ENCODE measurements around the gene CELF5.

Gene CELF5

DNA sequence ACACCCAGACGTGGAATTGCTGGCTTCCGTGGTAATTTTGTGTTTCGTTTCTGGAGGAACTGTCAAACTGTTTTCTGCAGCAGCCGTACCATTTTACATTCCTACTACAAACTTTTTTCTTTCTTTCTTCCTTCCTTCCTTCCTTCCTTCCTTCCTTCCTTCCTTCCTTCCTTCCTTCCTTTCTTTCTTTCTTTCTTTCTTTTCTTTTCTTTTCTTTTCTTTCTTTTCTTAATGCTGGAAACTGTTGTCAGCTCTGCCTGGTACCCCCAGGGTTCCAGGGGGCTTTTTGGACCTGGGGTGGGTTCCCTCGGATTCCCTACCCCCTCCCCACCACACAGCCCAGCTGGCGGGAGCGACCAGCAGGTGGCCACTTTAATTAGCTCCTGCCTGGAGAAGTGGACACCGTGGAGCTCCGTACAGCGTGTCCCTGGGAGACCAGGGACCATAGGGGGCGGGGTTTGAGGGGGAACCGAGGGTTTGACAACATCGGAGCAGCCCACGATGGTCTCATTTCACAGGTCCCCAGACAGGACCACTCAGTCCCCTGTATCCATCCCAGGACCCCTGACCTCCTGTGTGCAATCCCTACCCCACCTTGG is 24.4 kb downstream of the CELF5 start:
- DNase-seq, result no peak

DNA sequence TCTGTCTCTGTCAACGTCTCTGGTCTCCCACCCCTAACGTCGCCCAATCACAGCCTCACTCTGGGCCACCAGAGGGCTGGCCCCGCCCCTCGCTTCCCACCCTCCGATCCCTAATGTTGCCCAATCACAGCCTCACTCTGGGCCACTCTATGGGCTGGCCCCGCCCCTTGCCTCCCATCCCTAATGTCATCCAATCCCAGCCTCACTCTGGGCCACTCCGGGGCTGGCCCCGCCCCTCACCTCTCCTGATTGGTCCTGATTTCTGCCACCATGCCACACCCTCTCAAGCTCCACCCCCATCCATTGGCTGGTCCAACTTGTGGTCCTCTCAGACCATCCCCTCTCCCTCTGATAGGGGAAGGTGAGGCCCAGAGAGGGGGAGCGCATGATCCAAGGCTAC is 24.9 kb downstream of the CELF5 start:
- no peak for DNase-seq

DNA sequence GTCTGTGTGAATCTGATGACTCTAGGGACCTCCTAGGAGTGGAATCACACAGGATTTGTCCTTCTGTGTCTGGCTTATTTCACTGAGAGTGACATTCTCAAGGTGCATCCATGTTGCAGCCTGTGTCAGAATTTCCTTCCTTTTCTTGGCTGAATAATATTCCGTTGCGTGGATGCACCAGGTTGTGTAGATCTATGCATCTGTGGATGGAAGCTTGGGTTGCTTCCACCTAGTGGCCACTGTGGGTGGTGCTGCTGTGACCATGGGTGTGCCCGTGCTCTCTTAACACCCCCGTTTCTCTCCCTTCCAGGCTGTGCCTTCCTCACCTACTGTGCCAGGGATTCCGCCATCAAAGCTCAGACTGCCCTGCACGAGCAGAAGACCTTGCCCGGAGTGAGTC is 26.2 kb downstream of the CELF5 start:
- DNase-seq, result no peak

DNA sequence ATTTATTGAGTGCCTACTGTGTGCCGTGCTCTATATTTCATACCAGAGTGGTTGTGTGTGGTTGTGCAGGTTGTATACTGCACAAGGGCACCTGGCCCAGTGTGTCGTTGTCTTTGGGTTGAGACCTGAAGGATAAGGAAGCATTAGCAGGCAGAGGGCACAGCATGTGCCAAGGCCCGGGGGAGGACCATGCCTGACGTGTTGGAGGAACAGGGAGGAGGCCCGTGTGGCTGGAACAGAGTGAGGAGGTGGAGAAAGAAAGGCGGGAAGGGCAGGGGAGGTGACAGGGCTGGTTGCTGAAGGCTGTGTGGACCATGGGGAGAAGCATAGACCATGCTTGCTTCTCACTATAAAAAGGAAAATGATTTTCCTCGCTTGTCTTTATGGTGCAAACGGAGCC is 26.8 kb downstream of the CELF5 start:
- DNase-seq, result no peak

DNA sequence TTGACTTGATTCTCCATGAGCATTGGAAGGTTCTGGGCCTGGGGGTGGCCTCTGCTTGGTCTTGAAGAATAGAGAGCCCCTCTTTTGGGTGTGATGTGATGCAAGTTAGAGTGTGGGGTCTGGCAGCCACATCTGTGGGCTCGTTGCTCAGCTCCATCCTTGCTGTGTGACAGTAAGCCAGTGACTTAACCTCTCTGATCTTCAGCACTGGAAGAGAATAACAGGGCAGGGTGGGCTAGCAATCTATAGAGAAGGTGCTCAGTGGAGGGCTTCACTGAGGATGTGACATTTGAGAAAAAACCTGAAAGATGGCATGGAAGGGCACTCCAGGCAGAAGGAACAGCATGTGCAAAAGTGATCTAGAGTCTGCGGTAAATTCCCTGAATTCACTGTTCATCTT is 28.2 kb downstream of the CELF5 start:
- no peak for DNase-seq

DNA sequence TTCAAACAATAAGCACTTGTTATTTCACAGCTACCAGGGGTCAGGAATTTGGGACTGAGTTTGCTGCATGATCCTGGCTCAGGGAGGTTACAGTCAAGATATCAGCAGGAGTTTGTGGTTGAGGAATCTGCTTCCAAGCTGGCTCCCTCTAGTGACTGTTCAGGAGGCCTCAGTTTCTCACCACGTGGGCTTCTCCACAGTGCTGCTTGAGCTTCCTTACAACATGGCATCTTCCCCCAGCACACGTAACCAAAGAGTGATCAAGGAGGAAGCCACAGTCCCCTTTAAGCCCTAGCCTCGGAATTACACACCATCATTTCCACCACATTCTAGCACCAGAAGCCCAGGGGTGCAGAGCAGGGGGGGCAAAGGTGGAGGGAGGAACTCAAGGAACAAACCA is 28.8 kb downstream of the CELF5 start:
- DNase-seq, result no peak

DNA sequence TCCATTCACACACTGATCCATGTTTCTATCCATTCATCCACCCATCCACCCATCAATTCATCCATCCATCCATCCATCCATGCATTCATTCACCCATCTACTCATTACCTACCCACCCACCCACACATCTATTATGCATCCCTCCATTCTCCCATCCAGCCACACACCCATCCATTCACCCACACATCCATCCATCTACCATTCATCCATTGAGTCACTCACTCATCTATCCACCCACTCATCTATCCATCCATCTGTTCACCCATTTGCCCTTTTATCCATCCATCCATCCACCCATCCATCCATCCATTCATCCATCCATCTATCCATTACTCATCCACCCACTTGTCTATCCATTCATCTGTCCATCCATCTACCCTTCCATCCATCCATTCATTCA is 30.1 kb downstream of the CELF5 start:
- DNase-seq, result no peak

DNA sequence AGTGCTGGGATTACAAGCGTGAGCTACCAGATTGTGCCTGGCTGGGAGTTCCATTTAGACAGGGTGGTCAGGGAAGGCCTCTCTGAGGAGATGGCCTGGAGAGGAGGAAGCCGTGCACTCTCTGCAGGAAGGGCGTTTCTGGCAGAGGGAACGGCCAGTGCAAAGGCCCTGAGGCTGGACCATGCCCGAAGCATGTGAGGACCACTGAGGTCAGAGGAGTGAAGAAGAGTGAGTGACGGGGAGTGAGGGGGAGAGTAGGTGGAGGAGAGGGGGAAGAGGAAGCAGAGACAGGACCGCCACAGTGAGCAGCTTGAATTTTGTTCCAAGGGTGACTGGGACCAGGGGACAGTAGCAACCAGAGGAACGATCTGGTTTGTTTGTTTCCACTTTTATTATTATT is 32.6 kb downstream of the CELF5 start:
- no peak for DNase-seq

DNA sequence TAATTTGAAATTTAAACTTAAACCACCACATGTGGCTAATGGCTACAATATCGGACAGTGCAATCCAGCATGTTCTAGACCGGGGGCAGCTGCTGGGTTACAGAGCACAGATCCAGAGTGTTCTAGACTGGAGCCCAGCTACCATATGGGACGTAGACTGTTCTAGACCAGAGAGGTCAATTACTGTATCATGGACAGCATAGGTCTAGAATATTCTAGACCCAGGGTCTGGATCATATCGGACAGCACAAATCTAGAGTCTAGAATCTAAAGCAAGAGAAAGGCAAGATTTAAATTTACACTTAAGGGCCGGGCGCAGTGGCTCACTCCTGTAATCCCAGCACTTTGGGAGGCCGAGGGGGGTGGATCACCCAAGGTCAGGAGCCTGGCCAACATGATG is 37.9 kb downstream of the CELF5 start:
- DNase-seq, result no peak

DNA sequence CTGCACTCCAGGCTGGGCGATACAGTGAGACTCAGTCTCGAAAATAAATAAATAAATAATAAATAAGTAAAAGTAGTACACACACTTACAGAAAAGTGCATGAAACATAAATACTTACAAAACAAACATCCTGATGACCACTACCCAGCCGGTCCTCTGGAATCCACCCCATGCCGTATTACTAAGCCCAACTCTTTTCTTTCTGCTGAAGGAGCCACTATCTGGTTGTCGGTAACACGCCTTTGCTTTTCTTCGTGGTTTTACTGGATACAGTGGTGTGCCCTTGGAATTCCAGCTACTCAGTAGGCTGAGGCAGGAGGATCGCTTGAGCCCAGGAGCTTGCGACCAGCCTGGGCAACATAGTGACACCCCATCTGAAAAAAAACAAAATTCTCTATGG is 39.4 kb downstream of the CELF5 start:
- DNase-seq, result no peak

DNA sequence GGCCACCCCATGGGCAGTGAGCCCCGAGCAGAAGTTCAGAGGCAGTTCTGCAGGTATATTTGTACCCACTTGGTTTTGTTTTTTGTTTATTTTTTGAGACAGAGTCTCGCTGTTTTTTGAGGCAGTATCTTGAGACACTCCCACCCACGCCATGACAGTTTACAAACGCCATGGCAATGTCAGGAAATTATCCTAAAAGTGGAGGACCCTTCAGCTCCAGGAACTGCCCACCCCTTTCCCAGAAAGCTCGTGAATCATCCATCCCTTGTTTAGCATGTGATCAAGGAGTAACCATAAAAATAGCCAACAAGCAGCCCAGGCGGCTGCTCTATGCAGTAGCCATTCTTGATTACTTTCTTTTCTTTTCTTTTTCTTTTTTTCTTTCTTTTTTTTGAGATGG is 41.0 kb downstream of the CELF5 start:
- DNase-seq, result no peak

DNA sequence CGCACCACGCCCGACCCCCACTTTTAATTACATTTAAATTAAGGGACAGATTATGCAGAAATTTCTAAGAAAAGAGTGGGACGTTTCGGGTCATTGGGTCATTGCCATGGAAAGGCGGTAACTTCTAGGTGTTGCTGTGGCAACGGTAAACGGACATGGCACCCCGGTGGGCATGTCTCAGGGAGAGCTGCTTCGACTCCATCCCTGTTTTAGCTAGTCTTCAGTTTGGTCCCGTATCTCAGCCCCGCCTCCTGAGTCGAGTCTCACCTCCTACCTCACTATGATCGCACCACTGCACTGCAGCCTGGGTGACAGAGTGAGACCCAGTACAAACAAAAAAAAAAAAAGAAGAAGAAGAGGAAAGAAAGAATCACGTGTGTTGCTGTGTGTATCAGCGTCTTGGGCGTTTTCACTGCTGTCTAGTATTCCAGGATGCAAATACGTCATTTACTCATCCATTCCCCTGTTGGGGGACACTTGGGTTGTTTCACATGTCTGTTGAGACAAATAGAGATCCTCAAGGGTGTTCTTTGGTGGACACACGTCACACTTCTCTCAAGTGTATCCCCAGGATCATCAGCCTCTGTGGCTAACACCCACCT is 41.7 kb downstream of the CELF5 start:
- DNase-seq, result no peak

DNA sequence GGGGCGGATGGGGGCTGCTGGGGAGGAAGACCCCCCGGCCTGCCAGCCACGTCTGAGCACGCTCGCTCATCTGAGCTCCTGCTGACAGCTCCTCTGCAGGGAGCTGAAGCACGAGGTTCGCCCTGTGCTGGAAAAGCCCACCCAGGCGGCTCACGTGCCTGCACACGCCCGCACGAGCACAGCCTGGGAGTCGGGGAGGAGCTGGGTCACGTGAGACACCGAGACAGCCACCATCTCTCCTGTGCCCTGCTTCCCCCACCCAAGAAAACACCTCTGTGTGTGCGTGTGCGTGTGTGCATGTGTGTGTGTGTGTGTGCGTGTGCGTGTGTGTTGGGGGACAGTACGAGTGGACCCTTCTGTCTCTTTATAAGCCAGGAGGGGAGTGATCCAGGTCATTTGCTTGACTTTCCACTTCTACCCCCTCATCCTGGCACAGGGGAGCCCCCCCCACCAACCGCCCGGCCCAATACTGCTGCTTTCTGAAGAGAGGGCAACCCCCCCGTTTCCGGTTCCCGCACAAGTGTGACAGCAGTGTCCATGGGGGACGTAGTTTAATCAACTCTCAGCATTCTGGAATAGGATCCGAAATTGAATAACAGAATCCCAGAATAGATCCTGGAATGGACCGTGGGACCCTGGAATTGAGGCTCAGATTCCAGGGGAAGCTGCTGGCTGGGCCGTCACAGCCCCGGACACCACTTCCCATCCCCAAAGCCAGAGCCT is 42.5 kb downstream of the CELF5 start:
- DNase-seq, result no peak

DNA sequence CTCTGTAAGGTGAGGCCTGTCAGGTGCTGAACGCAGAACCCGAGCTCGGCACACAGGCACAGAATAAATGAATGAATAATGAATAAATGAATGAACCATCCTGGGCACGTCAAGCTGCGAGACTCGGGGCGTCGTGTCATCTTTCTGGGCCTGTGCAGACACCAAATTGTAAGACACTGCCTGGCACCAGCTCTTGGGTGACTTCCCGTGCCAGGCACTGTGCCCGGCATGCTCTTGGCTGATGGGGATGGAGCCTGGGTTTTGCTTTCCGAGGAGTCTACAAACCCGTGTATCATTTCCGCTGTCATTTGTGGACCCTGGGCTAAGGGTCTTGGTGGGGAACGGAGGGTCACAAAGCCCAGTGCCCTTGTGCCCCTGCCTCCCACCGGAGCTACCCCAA is 43.9 kb downstream of the CELF5 start:
- DNase-seq, result no peak

DNA sequence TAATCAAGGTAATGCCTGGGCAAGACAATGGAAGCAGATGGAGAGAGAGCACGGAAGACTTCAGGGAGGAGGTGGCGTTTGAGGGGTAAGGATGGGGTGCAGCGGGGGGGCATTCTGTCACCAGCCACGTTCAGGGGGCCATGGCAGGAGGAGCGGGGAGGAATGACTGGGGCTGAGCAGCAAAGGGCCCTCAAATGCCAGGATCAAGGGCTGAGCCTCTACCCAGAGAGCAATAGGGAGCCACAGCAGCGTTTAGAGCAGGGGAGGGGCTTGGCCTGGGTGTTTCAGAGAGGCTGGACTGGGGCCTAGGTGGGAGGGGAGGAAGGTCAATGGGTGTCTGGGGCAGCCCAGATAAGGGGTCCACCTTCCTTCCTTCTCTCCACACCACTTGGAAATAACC is 44.3 kb downstream of the CELF5 start:
- DNase-seq, result no peak

DNA sequence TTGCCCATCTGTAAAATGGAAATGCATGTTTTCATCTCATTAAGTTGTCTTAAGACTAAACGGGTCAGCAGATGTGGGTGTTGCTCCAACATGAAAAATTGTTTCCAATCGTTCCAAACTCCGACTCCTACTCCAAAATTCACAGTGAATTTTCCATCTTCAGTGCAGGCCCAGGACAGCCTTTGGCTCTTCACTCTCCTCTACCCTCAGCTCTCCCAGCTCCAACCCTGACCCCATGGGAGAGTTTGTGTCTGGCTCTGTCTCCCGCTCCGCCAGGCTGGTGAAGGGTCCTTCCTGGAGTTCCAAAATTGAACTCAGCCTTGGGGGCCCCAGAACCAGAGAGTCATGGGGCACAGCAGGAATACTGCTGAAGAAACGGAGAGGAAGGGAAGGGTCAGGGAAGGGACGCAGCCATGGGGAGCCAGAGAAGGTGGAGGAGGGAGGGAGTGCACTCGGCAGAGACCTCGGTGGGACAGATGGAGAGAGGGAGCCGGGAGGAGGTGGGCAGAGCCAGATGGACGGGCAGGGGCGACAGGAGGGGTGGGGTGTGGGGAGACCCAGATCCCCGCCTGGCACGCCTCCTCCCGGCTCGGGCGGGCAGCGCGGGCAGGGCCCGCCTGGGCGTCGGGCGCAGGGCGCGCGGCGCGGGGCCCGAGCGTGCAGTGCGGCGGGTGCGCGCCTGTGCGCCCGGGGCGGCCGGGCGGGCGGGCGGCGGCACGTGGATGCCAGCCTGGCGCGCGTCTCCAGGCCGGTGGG is 45.6 kb downstream of the CELF5 start:
- DNase-seq, result no peak

DNA sequence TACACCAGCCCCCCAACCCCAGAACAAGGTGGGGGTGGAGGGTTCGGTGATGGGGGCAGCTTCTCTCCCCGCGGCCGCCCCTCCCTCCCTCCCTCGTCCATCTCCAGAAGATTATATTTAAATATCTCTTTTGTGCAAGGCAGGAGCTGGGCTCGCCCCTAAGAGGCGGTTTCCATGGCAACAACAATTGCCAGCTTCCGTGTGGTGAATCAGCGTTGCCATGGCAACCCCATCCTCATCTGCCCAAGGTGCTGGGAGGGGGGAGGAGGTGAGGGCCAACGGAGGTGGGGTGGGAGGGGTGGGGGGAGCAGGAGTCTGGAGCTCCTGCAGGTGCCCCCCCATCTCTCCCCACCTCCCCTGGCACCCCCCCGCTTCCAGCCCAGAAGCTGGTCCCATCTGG is 46.4 kb downstream of the CELF5 start:
- peak; percentile 16 for DNase-seq

DNA sequence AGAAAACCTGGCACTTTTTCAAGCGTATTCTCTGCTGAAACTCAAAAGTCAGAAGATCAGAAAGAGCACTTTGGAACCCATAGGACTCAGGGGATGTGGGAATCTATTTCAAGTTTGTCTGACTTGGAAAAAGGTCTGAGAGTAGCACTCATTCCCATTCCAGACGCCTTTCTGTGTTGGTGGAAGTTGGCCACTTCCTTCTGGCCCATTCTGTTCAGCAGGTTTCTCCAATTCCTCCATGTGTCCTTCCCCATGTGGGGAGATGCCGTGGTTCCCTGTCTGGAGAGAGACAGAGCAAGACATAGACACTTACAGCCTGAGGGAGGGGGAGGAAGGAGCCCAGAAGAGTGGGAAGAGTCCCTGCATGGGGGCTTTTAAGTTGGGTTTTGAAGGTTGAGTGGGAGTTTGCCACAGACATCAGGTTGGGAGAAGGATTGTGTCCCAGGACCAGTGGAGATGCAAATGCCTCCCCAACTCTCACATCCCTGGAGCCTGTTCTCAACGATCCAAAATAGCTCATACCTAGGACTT is 48.0 kb downstream of the CELF5 start:
- DNase-seq, result no peak

DNA sequence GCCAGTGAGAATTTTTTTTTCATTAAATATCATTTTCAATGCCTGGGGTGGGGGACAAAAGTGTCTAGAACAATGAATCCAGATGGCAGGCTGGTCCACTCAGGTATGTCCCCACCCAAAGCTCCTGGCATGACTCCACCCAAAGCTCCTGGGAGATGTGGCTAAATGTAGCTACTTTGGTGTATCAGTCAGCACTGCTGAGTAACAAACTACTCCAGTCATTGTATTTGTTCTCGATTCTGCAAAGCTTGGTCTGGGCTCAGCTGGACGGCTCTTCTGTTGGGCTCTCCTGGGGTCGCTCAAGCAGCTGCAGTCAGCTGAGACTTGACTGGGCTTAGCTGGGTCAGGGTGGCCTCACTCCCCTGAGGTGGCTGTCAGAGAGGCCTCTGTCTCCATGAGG is 48.5 kb downstream of the CELF5 start:
- no peak for DNase-seq

DNA sequence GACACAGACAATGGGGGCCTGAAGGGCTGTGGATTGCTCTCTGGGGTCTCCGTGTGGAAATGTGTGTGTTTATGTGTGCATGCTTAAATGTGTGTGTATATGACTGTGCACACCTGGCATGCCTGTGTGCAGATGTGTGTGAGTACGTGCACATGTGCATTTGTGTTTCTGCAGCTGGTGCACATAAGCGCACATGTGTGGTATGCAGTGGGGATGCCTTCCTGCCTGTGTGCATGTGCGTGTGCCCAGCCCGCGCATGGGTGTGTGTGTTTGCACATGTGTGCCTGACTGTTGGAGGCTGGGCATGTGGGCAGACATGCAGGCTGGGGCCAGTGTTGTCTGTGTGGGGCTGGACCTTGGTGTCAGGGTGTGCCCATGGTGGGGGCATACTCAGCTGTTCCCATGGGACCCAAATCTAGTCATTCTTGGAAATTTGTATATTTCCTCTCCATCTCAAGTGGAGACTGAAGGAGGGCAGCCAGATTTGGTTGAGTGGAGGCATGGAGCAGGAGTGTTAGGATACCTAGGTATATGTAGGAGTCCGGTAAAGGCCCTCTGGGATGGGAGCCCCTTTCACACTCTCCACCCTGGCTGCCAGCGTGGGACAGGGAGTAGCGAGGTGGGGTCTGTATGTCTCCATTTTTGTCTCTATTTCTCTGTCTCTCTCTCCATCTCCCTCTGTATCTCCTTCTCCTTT is 49.9 kb downstream of the CELF5 start:
- no peak for DNase-seq

DNA sequence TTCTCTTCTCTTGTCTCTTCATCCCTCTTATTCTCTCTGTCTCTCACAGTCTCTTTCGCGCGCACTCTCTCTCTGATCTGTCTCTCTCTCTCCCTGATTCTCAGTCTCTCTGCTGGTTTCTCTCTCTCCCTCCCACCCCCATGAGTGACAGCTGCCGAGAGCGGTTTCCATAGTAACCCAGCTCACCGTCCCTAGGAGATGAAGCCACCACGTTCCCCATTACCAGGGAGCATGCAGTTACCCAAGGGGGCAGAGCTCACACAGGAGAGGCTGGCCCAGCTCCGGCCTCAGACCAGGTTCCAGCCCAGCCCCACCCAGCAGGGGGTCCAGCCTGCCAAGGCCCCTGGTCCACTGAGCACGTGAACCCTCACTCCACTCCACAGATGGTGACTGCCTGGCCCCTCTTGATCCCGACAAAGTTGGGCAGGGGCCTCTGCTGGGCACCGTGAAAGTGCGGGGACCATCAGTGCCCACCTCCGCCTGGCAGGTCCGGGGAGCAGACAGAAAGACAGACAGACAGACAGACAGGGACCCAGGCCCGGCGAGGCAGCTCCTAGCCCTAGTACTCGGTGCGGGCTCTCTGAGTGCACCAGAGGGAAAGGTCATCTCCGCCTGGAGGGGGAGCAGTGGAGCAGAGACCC is 50.6 kb downstream of the CELF5 start:
- DNase-seq, result no peak

DNA sequence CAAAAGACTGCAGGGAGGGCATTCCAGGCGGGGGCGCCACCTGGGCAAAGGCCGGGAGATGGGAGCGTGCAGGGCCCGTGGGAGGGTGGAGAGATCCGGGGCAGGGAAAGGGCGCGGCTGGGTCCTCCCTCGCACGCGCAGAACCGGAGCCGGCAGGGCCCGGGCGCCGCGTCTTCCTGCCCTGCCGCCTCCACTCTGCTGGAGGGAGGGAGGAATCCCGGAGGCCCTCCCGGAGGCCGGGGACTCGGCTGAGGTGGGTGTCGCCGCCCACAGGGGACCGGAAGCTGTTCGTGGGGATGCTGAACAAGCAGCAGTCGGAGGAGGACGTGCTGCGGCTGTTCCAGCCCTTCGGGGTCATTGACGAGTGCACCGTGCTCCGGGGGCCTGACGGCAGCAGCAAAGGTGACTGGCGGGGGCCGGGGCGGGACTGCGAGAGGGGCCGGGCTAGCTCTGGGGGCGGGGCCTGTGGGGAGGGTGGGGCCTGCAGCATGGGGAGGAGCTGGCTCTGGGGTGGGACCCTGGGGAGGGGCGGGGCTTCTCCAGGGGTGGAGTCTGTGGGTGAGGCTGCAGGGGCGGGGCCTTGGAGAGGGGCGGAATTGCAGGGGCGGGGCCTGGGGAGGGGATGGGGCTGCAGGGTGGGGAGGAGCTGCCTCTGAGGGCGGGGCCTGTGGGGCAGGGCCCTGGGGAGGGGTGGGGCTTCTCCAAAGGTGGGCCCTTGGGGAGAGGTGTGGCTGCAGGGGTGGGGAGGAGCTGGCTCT is 51.3 kb downstream of the CELF5 start:
- no peak for DNase-seq
